WERI-Rb-1 (cell line): ENCODE data around the gene SYNJ1.
"Not testable (repeated sequence)": the region's sequence is repeated elsewhere in the genome, so short reads cannot be mapped to it uniquely, and the experiment has no call there.

Experiments
- DNase-seq: peaks from one replicate; pipeline ENCODE4 v3.0.0-alpha.2; 2020
- H3K27ac ChIP-seq: fragments of 250-450 bp; sonication (Bioruptor Pico); 2 replicates; pipeline ENCODE4 v1.5.1; 2020; ENCODE audit warnings: mild to moderate bottlenecking, moderate library complexity
- H3K27me3 ChIP-seq: fragments of 250-450 bp; sonication (Bioruptor Pico); 2 replicates; pipeline ENCODE4 v1.5.1; 2021; ENCODE audit warnings: mild to moderate bottlenecking, low read depth, moderate library complexity; ENCODE audit not compliant: insufficient read depth, severe bottlenecking
- H3K36me3 ChIP-seq: fragments of 250-450 bp; sonication (Bioruptor Pico); 2 replicates; pipeline ENCODE4 v1.5.1; 2020; ENCODE audit warnings: mild to moderate bottlenecking, moderate library complexity
- H3K4me3 ChIP-seq: 2 replicates; pipeline ENCODE4 v1.5.1; 2011; ENCODE audit warnings: low read depth, mild to moderate bottlenecking, control low read depth, low read length
- H3K9me3 ChIP-seq: fragments of 250-450 bp; sonication (Bioruptor Pico); 2 replicates; pipeline ENCODE4 v1.5.1; 2021; ENCODE audit warnings: mild to moderate bottlenecking, moderate library complexity; ENCODE audit not compliant: severe bottlenecking
- CTCF ChIP-seq: IDR thresholded peaks from 2 replicates; pipeline ENCODE4 v1.5.1; 2011; ENCODE audit warnings: low read depth, mild to moderate bottlenecking, control low read depth, inconsistent platforms, low read length

SYNJ1 gene

DNA sequence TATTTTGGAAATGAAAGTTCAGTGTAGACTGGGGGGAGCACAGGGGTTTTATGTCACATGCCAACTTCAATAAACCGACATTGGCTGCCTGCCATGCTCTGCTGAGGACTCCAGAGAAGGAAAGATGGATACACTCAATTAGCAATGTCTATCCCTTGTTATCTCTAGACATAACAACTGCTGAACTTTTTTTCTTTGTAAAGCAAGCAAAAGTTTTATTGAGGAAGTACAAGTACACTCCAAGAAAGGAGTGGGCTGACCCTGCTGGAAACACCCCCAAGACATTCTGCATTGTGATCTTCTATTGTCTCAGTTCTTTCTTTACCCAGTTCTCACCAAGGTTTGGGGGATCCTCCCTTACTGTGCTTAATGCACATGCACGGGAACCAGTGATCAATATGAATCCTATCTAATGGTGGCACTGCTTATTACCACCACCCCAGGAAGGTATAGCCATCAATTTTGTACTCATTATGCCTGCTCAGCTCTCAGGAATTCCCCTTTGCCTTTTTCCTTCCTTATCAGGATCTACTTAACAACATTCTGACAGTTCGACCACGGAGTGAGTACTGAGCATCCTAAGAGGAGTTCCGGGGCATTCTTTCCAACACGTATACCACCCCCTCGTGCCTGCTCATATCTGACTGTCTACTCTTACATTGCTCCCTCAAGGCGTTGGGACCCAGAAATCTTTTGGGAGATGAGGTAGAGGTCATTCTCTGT, 28.7 kb downstream of the SYNJ1 start:
- TF ChIP-seq CTCF, result no peak
- Histone ChIP-seq H3K4me3 (no peak overlapping the region), H3K27me3 (no peaks in the 10 kb centered on the region), H3K27ac (no peak overlapping the region), H3K9me3 (no peaks in the 10 kb centered on the region), H3K36me3 (peaks cover 43% of the 10 kb centered on the region)
- no peak for DNase-seq

DNA sequence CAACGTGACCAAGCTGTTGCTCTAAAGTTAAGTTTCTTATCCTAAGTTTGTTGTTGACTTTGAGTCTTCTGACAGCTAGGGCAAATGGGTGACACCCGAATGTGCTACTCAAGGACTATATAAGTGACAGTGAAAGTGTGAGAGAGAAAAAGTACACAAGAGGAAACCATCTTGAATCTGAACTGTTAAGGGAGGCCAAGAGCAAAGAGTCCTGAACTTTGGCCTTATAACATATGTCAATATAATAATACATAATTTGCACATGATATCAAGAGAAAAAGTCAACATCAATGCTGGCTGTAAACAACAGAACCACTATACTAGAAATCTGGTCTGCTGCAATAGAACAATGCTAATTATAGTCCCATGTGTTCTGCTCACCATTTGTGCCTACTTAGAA, 29.5 kb downstream of the SYNJ1 start:
- TF ChIP-seq CTCF, result no peak
- H3K4me3 ChIP-seq, result no peak overlapping the region

GRCh38 chr21:32695482-32695881, 32.3 kb downstream of the SYNJ1 start:
- not testable (repeated sequence) for DNase-seq, H3K27ac ChIP-seq, H3K27me3 ChIP-seq, H3K4me3 ChIP-seq, H3K9me3 ChIP-seq
- H3K36me3 ChIP-seq, result peaks cover 55% of the 10 kb centered on the region

More for the DNA sequence above, 29.5 kb downstream of the SYNJ1 start:
- DNase-seq, result no peak
- no peaks in the 10 kb centered on the region for H3K27me3 ChIP-seq
- H3K27ac ChIP-seq, result no peak overlapping the region
- peaks cover 40% of the 10 kb centered on the region for H3K36me3 ChIP-seq
- no peaks in the 10 kb centered on the region for H3K9me3 ChIP-seq

GRCh38 chr21:32693581-32693980, 34.2 kb downstream of the SYNJ1 start:
- TF ChIP-seq CTCF, result no peak
- H3K9me3 ChIP-seq, result no peaks in the 10 kb centered on the region
- H3K4me3 ChIP-seq, result no peak overlapping the region
- no peak for DNase-seq
- no peaks in the 10 kb centered on the region for H3K27me3 ChIP-seq
- no peak overlapping the region for H3K27ac ChIP-seq
- H3K36me3 ChIP-seq, result peaks cover 54% of the 10 kb centered on the region

- Histone ChIP-seq H3K27me3 (no peaks in the 10 kb centered on the region), H3K36me3 (peaks cover 67% of the 10 kb centered on the region), H3K4me3 (no peak overlapping the region), H3K9me3 (no peaks in the 10 kb centered on the region), H3K27ac (no peak overlapping the region)
- DNase-seq, result no peak
- no peak for TF ChIP-seq CTCF
Measured at GRCh38 chr21:32690085-32690484, 37.7 kb downstream of the SYNJ1 start.

GRCh38 chr21:32687643-32688345, 40.0 kb downstream of the SYNJ1 start:
- 0 out of 2 replicates have a peak, but pooled peaks have one; percentile 11 for TF ChIP-seq CTCF
- Histone ChIP-seq H3K36me3 (peaks cover 58% of the 10 kb centered on the region), H3K27me3 (no peaks in the 10 kb centered on the region), H3K4me3 (no peak overlapping the region), H3K27ac (no peak overlapping the region), H3K9me3 (no peaks in the 10 kb centered on the region)
- DNase-seq, result no peak
